CD4-positive, alpha-beta T cell treated with Interleukin-2 at 100 ng/mL for 4 hours (primary cell): Measurements from ENCODE around the gene HPCAL1.

Experiments
- DNase-seq: peaks from one replicate; pipeline ENCODE4 v3.0.0-alpha.2; 2020; ENCODE audit warnings: low spot score

HPCAL1 gene

GRCh38 chr2:10407432-10407831 is 104.7 kb downstream of the HPCAL1 start:
- DNase-seq: no peak

- peak; percentile 59 for DNase-seq
Observed at GRCh38 chr2:10407841-10408648, 105.3 kb downstream of the HPCAL1 start.

GRCh38 chr2:10408649-10409579 is 106.2 kb downstream of the HPCAL1 start:
- peak; percentile 85 for DNase-seq

GRCh38 chr2:10410001-10410822 is 107.5 kb downstream of the HPCAL1 start:
- no peak for DNase-seq

GRCh38 chr2:10410823-10411437 is 108.2 kb downstream of the HPCAL1 start:
- DNase-seq: no peak

- no peak for DNase-seq
Observed at GRCh38 chr2:10411557-10411956, 108.9 kb downstream of the HPCAL1 start.

- DNase-seq: no peak
Observed at GRCh38 chr2:10412380-10412779, 109.7 kb downstream of the HPCAL1 start.

GRCh38 chr2:10413503-10413902 is 110.8 kb downstream of the HPCAL1 start:
- no peak for DNase-seq

- DNase-seq: no peak
Observed at GRCh38 chr2:10413991-10414451, 111.3 kb downstream of the HPCAL1 start.

GRCh38 chr2:10414591-10414990 is 111.9 kb downstream of the HPCAL1 start:
- DNase-seq: no peak

- DNase-seq: no peak
Observed at GRCh38 chr2:10415048-10415447, 112.3 kb downstream of the HPCAL1 start.

GRCh38 chr2:10415640-10416039 is 112.9 kb downstream of the HPCAL1 start:
- no peak for DNase-seq

GRCh38 chr2:10417551-10418335 is 115.0 kb downstream of the HPCAL1 start:
- DNase-seq: no peak

GRCh38 chr2:10419553-10420257 is 117.0 kb downstream of the HPCAL1 start:
- no peak for DNase-seq

GRCh38 chr2:10422251-10422650 is 119.5 kb downstream of the HPCAL1 start:
- no peak for DNase-seq

- no peak for DNase-seq
Observed at GRCh38 chr2:10422732-10423399, 120.2 kb downstream of the HPCAL1 start.

- DNase-seq: no peak
Observed at GRCh38 chr2:10423400-10423774, 120.7 kb downstream of the HPCAL1 start.

- no peak for DNase-seq
Observed at GRCh38 chr2:10424051-10424450, 121.3 kb downstream of the HPCAL1 start.

- no peak for DNase-seq
Observed at GRCh38 chr2:10424916-10425505, 122.3 kb downstream of the HPCAL1 start.
